HepG2 (cell line): ENCODE results near the gene CLCNKA. TPM values are rescaled to one million over a fixed set of nuclear protein-coding genes. Genes with fewer than 3 reads are reported as not detected.

Experiments used
- DR1 ChIP-seq: sonication (generic); formaldehyde crosslinking; IDR thresholded peaks from 2 replicates; pipeline ENCODE4 v1.8.0; 2021; ENCODE audit warnings: mild to moderate bottlenecking, missing genetic modification reagents, inconsistent platforms
- ESRRA ChIP-seq: sonication (generic); formaldehyde crosslinking; IDR thresholded peaks from 2 replicates; pipeline ENCODE4 v1.5.1; 2020; ENCODE audit warnings: mild to moderate bottlenecking, low read depth, missing genetic modification reagents
- RORA ChIP-seq: sonication (generic); formaldehyde crosslinking; IDR thresholded peaks from 2 replicates; pipeline ENCODE4 v1.5.0; 2020; ENCODE audit warnings: mild to moderate bottlenecking, missing genetic modification reagents, moderate library complexity
- SALL2 ChIP-seq: sonication (generic); formaldehyde crosslinking; IDR thresholded peaks from 2 replicates; pipeline ENCODE4 v1.8.1; 2023; ENCODE audit warnings: mild to moderate bottlenecking, missing genetic modification reagents, inconsistent platforms
- YEATS2 ChIP-seq: sonication (generic); formaldehyde crosslinking; IDR thresholded peaks from 2 replicates; pipeline ENCODE4 v1.4.0; 2020; ENCODE audit warnings: missing genetic modification reagents, borderline replicate concordance
- ZBTB38 ChIP-seq: sonication (generic); formaldehyde crosslinking; IDR thresholded peaks from 2 replicates; pipeline ENCODE4 v1.5.1; 2020; ENCODE audit warnings: mild to moderate bottlenecking, missing genetic modification reagents
- ZFY ChIP-seq: sonication (generic); formaldehyde crosslinking; IDR thresholded peaks from 2 replicates; pipeline ENCODE4 v1.4.0; 2020; ENCODE audit warnings: missing genetic modification reagents
- ZNF383 ChIP-seq: sonication (generic); formaldehyde crosslinking; IDR thresholded peaks from 2 replicates; pipeline ENCODE4 v1.4.0; 2020; ENCODE audit warnings: missing genetic modification reagents, mild to moderate bottlenecking, borderline replicate concordance
- ZNF44 ChIP-seq: sonication (generic); formaldehyde crosslinking; IDR thresholded peaks from 2 replicates; pipeline ENCODE4 v1.5.1; 2020; ENCODE audit warnings: mild to moderate bottlenecking, missing genetic modification reagents
- ZSCAN21 ChIP-seq: sonication (generic); formaldehyde crosslinking; IDR thresholded peaks from 2 replicates; pipeline ENCODE4 v1.8.0; 2022; ENCODE audit warnings: mild to moderate bottlenecking, missing genetic modification reagents, moderate library complexity, borderline replicate concordance
- polyA plus RNA-seq, 8 experiments: library from polyadenylated mRNA; depleted of rRNA in 3 of 8; stranded (reverse) in 7 of 8; unstranded in 1 of 8; fragments of >200 nt; fragmentation: Illumina TruSeq in 4 of 8; extraction: Trizol in 4 of 8; gene quantifications; 2 replicates each; pipeline versions ENCODE4 v1.2.1 to v1.2.3, GENCODE V29; 2011 to 2016; ENCODE audit warnings: low read depth in 4 of 8, missing spikeins in 1 of 8, mixed read lengths in 1 of 8; ENCODE audit not compliant: insufficient read depth in 1 of 8
- total RNA-seq, 5 experiments: library from RNA; depleted of rRNA; stranded (reverse); fragments of >200 nt; fragmentation: Illumina TruSeq; extraction: Trizol; gene quantifications; 2 replicates each; pipeline ENCODE4 v1.2.3, GENCODE V29; 2016; ENCODE audit warnings: low read depth in 1 of 5
- TF ChIP-seq, protein P1 (sequence below): sonication (generic); formaldehyde crosslinking; IDR thresholded peaks from 2 replicates; pipeline ENCODE4 v1.4.0; 2020; ENCODE audit warnings: missing genetic modification reagents, borderline replicate concordance
- TF ChIP-seq, protein P2 (sequence below): sonication (generic); formaldehyde crosslinking; IDR thresholded peaks from 2 replicates; pipeline ENCODE4 v1.8.0; 2022; ENCODE audit warnings: mild to moderate bottlenecking, missing genetic modification reagents; ENCODE audit not compliant: insufficient replicate concordance
- TF ChIP-seq, protein P3 (sequence below): sonication (generic); formaldehyde crosslinking; IDR thresholded peaks from 2 replicates; pipeline ENCODE4 v1.5.1; 2020; ENCODE audit warnings: missing genetic modification reagents, mild to moderate bottlenecking, borderline replicate concordance
- TF ChIP-seq, protein P4 (sequence below): sonication (generic); formaldehyde crosslinking; IDR thresholded peaks from 2 replicates; pipeline ENCODE4 v1.4.0; 2020; ENCODE audit warnings: missing genetic modification reagents, borderline replicate concordance
- TF ChIP-seq, protein P5 (sequence below): IDR thresholded peaks from 2 replicates; pipeline ENCODE4 v1.6.1; 2016; ENCODE audit warnings: mild to moderate bottlenecking, missing biosample characterization, missing genetic modification reagents

CLCNKA gene
- total and polyA plus RNA-seq, 2 of the 13 experiments (the other 11 are each of a cell fraction or from before 2014, with no cell fraction given), result 0.03 TPM; not detected in 1

GRCh38 chr1:15975805-15976680 is 45.8 kb upstream of the CLCNKA start, which contains the start of gene ZBTB17 (continued):
- TF ChIP-seq ZFY (CRISPR knock-in tag) (peak; percentile 80), ZSCAN21 (CRISPR knock-in tag) (peak; percentile 23; the same call in 1 of the 2 replicates), ZNF383 (CRISPR knock-in tag) (0 out of 2 replicates have a peak, but pooled peaks have one; percentile 46), ESRRA (CRISPR knock-in tag) (peak; percentile 47), RORA (no peak), YEATS2 (CRISPR knock-in tag) (peak; percentile 51; the same call in 1 of the 2 replicates), ZBTB38 (peak; percentile 57), SALL2 (CRISPR knock-in tag) (peak; percentile 51; the same call in 1 of the 2 replicates), ZNF44 (CRISPR knock-in tag) (peak; percentile 6; the same call in 1 of the 2 replicates), DR1 (CRISPR knock-in tag) (0 out of 2 replicates have a peak, but pooled peaks have one; percentile 8)
- TF ChIP-seq, protein P1, sequence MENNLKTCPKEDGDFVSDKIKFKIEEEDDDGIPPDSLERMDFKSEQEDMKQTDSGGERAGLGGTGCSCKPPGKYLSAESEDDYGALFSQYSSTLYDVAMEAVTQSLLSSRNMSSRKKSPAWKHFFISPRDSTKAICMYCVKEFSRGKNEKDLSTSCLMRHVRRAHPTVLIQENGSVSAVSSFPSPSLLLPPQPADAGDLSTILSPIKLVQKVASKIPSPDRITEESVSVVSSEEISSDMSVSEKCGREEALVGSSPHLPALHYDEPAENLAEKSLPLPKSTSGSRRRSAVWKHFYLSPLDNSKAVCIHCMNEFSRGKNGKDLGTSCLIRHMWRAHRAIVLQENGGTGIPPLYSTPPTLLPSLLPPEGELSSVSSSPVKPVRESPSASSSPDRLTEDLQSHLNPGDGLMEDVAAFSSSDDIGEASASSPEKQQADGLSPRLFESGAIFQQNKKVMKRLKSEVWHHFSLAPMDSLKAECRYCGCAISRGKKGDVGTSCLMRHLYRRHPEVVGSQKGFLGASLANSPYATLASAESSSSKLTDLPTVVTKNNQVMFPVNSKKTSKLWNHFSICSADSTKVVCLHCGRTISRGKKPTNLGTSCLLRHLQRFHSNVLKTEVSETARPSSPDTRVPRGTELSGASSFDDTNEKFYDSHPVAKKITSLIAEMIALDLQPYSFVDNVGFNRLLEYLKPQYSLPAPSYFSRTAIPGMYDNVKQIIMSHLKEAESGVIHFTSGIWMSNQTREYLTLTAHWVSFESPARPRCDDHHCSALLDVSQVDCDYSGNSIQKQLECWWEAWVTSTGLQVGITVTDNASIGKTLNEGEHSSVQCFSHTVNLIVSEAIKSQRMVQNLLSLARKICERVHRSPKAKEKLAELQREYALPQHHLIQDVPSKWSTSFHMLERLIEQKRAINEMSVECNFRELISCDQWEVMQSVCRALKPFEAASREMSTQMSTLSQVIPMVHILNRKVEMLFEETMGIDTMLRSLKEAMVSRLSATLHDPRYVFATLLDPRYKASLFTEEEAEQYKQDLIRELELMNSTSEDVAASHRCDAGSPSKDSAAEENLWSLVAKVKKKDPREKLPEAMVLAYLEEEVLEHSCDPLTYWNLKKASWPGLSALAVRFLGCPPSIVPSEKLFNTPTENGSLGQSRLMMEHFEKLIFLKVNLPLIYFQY (CRISPR knock-in tag), result peak; percentile 30; the same call in 1 of the 2 replicates
- TF ChIP-seq, protein P2, sequence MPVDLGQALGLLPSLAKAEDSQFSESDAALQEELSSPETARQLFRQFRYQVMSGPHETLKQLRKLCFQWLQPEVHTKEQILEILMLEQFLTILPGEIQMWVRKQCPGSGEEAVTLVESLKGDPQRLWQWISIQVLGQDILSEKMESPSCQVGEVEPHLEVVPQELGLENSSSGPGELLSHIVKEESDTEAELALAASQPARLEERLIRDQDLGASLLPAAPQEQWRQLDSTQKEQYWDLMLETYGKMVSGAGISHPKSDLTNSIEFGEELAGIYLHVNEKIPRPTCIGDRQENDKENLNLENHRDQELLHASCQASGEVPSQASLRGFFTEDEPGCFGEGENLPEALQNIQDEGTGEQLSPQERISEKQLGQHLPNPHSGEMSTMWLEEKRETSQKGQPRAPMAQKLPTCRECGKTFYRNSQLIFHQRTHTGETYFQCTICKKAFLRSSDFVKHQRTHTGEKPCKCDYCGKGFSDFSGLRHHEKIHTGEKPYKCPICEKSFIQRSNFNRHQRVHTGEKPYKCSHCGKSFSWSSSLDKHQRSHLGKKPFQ (CRISPR knock-in tag), result no peak
- TF ChIP-seq, protein P3, sequence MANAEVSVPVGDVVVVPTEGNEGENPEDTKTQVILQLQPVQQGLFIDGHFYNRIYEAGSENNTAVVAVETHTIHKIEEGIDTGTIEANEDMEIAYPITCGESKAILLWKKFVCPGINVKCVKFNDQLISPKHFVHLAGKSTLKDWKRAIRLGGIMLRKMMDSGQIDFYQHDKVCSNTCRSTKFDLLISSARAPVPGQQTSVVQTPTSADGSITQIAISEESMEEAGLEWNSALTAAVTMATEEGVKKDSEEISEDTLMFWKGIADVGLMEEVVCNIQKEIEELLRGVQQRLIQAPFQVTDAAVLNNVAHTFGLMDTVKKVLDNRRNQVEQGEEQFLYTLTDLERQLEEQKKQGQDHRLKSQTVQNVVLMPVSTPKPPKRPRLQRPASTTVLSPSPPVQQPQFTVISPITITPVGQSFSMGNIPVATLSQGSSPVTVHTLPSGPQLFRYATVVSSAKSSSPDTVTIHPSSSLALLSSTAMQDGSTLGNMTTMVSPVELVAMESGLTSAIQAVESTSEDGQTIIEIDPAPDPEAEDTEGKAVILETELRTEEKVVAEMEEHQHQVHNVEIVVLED (CRISPR knock-in tag), result peak; percentile 83
- TF ChIP-seq, protein P4, sequence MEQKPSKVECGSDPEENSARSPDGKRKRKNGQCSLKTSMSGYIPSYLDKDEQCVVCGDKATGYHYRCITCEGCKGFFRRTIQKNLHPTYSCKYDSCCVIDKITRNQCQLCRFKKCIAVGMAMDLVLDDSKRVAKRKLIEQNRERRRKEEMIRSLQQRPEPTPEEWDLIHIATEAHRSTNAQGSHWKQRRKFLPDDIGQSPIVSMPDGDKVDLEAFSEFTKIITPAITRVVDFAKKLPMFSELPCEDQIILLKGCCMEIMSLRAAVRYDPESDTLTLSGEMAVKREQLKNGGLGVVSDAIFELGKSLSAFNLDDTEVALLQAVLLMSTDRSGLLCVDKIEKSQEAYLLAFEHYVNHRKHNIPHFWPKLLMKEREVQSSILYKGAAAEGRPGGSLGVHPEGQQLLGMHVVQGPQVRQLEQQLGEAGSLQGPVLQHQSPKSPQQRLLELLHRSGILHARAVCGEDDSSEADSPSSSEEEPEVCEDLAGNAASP (CRISPR knock-in tag), result 0 out of 2 replicates have a peak, but pooled peaks have one; percentile 49
- TF ChIP-seq, protein P5, sequence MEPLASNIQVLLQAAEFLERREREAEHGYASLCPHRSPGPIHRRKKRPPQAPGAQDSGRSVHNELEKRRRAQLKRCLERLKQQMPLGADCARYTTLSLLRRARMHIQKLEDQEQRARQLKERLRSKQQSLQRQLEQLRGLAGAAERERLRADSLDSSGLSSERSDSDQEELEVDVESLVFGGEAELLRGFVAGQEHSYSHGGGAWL (CRISPR knock-in tag), result 0 out of 2 replicates have a peak, but pooled peaks have one; percentile 56
